ENCODE measurements around the gene HNRNPUL2. TPM values are rescaled to one million over a fixed set of nuclear protein-coding genes. Genes with fewer than 3 reads are reported as not detected.

The HNRNPUL2 gene
- total RNA-seq, 1 experiment from 2014 or later: 43.5 TPM

- no peaks in the 10 kb centered on the region for H3K27me3 Mint-ChIP-seq (ENCODE audit: low read depth)
- Histone ChIP-seq H2BK12ac (ENCODE audit: insufficient read length, low read depth, low read length) (no peak within 1 kb of the TSS), H2BK20ac (ENCODE audit: low read depth, low read length, poor library complexity, severe bottlenecking) (no peak within 1 kb of the TSS), H3K18ac (ENCODE audit: insufficient read length, low read depth, low read length) (no peak within 1 kb of the TSS), H4K8ac (replicated peaks; ENCODE audit: insufficient read length, low read depth, low read length) (no peak within 1 kb of the TSS), H3K23ac (ENCODE audit: insufficient read length, low read depth, low read length) (no peak within 1 kb of the TSS), H3K27me3 (ENCODE audit: insufficient read depth, low read length) (no peaks in the 10 kb centered on the region), H3K27ac (ENCODE audit: insufficient read length, low read depth, low read length) (no peak within 1 kb of the TSS), H3K9ac (ENCODE audit: extremely low read depth, insufficient read length, low read length) (no peak within 1 kb of the TSS), H3K79me1 (ENCODE audit: insufficient read depth, low read depth, low read length, poor library complexity, severe bottlenecking) (no peaks in the 10 kb centered on the region), H4K5ac (ENCODE audit: insufficient read length, low read depth, low read length) (no peak within 1 kb of the TSS), H2BK15ac (ENCODE audit: low read depth, low read length) (no peak within 1 kb of the TSS), H3K4me1 (ENCODE audit: insufficient read depth, low read length) (no peaks in the 10 kb centered on the region), H3K14ac (ENCODE audit: insufficient read depth, low read length) (no peak within 1 kb of the TSS), H2BK5ac (ENCODE audit: insufficient read length, low read length) (no peak within 1 kb of the TSS), H4K91ac (ENCODE audit: insufficient read length, low read depth, low read length) (no peak within 1 kb of the TSS), H2BK120ac (ENCODE audit: low read depth, low read length, poor library complexity, severe bottlenecking) (no peak within 1 kb of the TSS), H3K23me2 (ENCODE audit: insufficient read length, low read depth, low read length, poor library complexity, severe bottlenecking) (no peaks in the 10 kb centered on the region), H3K4me2 (ENCODE audit: insufficient read depth, insufficient read length, low read length) (no peak within 1 kb of the TSS), H3K79me2 (ENCODE audit: insufficient read depth, low read length) (no peaks in the 10 kb centered on the region), H2AFZ (ENCODE audit: low read length) (no peak within 1 kb of the TSS), H2AK5ac (ENCODE audit: insufficient read length, low read length) (no peak within 1 kb of the TSS), H3K9me3 (ENCODE audit: control insufficient read depth, low read depth, low read length) (no peaks in the 10 kb centered on the region), H3T11ph (ENCODE audit: low read length) (no peak within 1 kb of the TSS), H3K56ac (ENCODE audit: insufficient read length, low read depth, low read length) (no peak within 1 kb of the TSS), H4K20me1 (ENCODE audit: control insufficient read depth, insufficient read depth, insufficient read length) (no peaks in the 10 kb centered on the region), H3K4ac (ENCODE audit: low read depth, low read length) (no peak within 1 kb of the TSS)
- peaks cover 14 to 33% (median 32%) of the 10 kb centered on the region in 3 experiments; a peak in 5 of 7 replicates for H3K36me3 Mint-ChIP-seq (ENCODE audit: insufficient read depth in 1 of 3, low read depth in 3 of 3)
- TF ChIP-seq CTCF (conservative IDR thresholded peaks at IDR 0.05): no peak
- no peak within 1 kb of the TSS; a peak in 1 of 5 replicates for H3K4me3 Mint-ChIP-seq
- H3K4me1 Mint-ChIP-seq: peaks cover 0 to 11% of the 10 kb centered on the region in 2 experiments; a peak in 3 of 4 replicates
- no CpG with 5 or more reads among the region's 11 CpGs for WGBS (ENCODE audit: extremely low coverage, insufficient read length, low lambda C conversion rate)
- peak within 1 kb of the TSS; percentile 55 to 88 (median 70); a peak in 5 of 7 replicates for H3K27ac Mint-ChIP-seq
- DNase-seq: no peak
- H3K9me3 Mint-ChIP-seq: no peaks in the 10 kb centered on the region; a peak in 1 of 5 replicates
These were observed 37.7 kb downstream of the HNRNPUL2 start, which contains the start of gene LRRN4CL for GRCh38 chr11:62689421-62690183. TSS of gene LRRN4CL (minus strand) at chr11:62689530. CDS start at chr11:62688508, 1,022 bp downstream.

Data from H9 (cell line).